Measurements from ENCODE around the gene APH1B.

The APH1B gene

DNA sequence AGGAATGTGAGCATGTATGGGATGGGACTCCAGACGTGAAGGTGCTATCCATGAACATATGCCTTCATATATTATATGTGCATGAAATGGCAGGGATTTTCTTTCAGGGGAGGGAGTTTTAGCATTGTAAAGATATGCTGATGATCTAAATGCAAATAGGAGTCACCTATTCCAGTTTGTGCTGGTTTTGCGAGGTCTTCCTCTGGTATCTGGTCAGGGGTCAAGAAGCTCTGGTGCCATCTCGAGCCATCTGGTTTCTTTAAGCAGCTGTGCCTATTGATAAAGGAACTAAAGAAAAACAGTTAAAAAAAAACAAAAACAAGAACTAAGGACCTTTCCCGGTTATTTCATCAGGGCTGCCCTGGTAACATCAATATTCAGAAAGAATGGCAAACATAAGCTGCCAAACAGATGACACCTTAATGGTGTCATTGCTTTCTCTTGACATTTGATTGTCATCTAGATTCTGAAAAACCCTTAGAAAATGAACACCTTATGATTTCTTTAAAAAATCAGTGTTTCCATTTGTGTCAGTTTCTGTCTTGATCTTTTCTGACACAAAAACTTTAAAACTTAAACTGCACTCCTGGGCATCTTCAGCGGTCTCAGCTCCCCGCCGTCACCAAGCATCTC, 22.7 kb downstream of the APH1B start:
- DNase-seq = no peak

DNA sequence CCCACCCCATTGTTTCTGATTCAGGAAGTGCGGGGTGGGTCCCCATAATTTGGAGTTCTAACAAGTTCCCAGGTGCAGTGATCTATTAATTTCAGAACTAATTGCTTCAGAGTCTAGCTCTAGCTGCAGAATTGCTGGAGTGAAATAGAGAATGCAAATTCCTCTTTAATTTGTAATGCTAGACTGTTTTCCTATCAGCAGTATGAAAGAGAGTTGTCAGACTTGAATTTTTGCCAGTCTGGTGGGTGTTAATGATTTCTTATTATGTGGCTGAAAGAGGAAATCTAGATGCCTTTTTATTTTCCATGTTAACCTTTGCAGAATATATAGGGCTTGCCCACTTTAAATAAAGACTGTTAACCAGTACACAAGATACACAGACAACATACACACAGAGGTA, 23.7 kb downstream of the APH1B start:
- no peak for DNase-seq

DNA sequence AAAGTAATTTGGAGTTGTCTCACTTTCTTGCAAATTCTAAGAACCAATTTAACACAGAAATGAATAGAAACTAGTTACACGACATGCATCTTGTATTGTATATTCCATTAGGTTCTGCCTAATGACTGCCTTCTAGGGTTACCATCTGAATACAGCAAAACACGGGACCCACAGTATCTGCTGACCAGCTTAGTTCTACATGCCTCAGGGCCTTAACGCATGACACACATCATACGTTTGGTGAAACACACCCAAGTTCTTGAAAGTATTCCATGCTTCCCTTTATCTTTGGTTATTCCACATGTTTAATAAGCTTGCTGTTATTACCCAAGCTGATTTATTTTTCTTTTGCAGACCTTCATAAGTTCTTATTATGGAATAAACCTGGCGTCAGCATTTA, 27.9 kb downstream of the APH1B start:
- DNase-seq = no peak

- DNase-seq = peak; percentile 28
Measured at GRCh38 chr15:63306492-63307073, 29.2 kb downstream of the APH1B start.

- DNase-seq = no peak
Measured at GRCh38 chr15:63308491-63308890, 31.1 kb downstream of the APH1B start.

DNA sequence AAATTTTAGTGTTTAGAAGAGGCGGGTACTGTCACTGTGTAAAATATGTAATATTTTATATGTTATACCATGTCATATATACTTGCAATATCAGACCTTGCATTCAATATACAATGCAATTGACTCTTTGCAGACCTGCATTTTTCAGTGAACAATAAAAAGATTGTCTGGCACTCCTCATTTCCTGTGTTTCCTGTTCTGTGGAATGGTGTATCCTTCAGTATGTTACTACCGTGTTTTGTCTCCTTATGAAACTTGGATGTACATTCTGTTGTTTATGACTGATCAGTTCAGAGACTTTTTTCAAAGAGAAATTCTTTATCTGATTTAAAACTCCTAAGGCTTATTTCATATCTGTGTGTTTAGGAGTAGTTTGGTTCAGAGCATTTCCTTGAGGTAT, 31.5 kb downstream of the APH1B start:
- DNase-seq = no peak

DNA sequence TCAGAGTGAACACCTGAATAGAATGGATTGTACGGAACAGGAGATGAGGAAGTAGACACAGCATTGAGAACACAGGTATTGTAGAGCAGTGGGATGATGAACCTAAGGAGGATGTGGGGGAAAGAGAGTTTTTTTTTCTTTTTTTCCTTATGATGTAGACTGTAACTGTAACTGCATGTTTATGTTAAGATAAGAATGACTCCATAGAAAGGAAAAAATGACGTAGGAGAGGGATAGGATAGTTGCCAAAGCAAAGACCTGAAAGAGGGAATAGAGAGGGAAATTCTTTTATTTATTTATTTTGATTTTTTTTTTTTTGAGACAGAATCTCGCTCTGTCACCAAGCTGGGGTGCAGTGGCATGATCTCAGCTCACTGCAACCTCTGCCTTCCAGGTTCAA, 33.2 kb downstream of the APH1B start:
- no peak for DNase-seq

DNA sequence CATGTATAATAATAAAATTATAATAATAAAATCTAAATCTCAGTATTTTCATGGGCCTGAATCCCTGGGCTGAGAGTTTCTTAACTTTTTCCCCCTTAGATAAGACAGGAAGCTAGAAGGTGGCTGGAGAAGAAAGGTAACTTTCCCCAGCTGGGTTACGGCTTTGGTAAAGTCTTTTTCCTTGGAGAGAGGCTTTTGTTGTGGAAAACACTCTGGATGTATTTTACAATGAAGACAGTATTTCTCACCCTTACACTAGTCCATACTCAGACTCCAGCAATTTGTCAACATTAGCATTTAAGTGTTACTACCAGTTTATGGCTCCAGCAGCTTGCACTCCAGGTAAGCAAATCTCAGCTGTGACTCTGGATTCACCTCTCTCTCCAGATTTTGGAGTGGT, 34.9 kb downstream of the APH1B start:
- DNase-seq = no peak

DNA sequence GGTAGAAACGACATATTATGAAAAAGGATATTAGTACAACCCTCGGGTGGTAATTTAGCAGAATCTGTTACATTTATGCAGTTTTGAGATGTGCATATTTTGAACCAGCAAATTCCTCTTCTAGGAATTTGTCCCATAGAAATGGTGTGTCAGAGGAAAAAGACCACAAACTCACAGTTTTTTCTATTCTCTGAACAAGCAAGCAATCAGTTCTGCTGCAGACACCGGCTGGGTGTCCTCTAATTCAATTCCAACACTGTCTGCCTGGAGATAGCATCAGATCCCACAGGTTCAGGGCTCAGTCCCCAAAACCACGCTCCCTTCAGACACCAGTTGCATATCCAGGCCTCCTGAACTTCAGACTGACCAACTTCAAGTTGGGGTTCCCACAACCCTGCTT, 36.4 kb downstream of the APH1B start:
- DNase-seq = no peak

GRCh38 chr15:63314409-63314808, 37.0 kb downstream of the APH1B start:
- DNase-seq = no peak

GRCh38 chr15:63318344-63318743, 40.9 kb downstream of the APH1B start:
- no peak for DNase-seq

DNA sequence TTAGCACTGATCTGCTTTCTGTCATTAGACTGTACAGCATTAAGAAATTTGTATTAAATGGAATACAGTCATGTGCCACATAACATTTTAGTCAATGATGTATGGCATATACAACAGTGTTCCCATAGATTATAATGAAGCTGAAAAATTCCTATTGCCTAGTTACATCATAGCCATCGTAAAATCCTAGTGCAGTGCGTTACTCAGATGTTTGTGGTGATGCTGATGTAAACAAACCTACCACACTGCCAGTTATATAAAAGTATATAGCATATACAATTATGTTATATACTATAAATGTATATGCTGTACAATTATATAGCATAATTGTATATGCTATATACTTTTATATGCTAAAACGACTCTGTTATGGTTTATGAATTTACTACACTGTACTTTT, 41.7 kb downstream of the APH1B start:
- DNase-seq = no peak

GRCh38 chr15:63320446-63320845, 43.0 kb downstream of the APH1B start:
- peak; percentile 67 for DNase-seq

DNA sequence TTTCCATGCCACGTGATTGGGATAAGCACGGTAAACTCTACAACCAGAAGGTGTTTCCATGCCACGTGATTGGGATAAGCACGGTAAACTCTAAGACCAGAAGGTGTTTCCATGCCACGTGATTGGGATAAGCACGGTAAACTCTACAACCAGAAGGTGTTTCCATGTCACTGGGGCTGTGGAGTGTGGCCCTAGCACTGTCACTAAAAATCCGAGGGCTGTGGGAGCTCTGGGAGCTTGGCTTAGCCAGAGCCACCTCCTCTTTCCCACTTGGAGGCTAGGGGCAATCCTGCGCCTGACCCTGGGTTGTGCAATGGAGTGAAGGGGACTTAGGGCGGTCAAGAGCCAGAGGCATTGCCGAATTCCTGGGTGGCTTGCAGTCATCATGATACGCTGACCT, 43.6 kb downstream of the APH1B start:
- peak; percentile 37 for DNase-seq

DNA sequence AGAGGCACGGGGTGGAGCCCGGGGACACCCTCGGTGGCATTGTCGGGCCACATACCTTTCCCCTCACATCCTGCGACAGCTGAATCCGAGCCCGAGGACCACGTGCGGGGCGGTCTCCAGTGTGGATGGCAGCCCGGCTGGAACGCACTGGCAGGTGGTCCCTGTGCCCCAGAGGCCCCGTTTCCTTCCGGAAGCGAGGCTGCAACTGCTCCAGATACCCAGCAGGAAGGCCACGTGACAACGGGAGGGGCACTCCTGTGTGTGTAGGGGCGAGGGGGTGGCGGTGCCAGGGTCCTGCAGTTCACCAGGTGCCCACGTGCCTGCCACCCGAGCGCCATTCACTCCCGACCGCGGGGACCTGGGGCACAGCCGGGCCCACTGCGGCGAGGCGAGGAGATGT, 44.1 kb downstream of the APH1B start:
- no peak for DNase-seq

DNA sequence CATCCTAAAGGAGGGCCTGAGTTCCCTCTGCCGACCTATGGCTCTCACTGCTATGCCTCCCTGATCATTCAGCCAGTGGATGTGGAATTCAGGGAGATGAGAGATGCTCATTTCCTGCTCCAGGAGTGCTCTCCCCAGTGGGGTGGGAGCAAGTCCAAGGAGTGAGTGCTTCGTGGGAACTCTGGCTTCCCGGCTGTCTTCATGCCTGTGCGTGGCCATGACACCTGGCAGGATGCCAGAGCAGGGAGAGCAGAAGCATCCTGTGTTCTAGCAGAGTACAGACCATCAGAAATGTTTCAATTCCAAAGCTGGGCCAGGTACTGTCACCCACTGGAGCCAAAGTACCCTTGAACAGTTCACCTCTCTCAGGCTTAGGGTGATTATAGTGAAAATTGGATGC, 45.1 kb downstream of the APH1B start:
- DNase-seq = peak; percentile 35

GRCh38 chr15:63323798-63324563, 46.6 kb downstream of the APH1B start:
- DNase-seq = no peak

- no peak for DNase-seq
Measured at GRCh38 chr15:63324770-63325169, 47.4 kb downstream of the APH1B start.

DNA sequence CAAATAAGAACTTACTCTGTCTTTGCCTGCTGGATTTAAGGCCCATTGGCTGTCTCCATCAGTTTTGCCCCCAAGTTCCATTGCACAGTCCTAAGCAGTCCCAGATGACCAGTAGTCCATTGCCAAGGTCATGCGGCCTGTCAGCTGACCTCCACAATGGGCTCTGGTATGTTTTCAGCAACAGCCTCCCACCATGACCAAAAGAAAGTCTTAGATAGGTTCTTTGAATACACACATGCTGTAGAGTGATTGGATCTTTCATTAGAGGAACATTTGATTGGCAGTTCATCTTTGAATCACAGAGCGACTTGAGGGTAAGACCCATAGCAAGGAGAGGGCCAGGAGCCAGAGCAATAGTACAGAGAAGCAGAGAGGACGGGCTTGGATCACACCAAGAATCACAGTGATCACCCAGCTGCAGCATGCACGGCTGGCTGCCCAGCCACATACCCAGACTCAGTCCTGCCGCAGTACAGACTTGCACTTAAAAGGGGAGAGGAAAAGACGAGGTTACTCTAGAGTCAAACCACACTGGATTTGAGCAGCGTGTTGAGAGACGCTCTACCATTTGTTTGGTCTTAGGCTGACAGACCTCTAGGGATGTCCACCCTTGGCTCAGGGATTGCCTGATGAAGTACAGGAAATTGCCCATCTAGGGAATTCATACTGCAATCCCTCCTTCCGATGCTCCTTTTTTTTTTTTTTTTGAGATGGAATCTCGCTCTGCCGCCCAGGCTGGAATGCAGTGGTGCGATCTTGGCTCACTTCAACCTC, 50.4 kb downstream of the APH1B start:
- DNase-seq = no peak

- DNase-seq = no peak
Measured at GRCh38 chr15:63329567-63330350, 52.4 kb downstream of the APH1B start.

DNA sequence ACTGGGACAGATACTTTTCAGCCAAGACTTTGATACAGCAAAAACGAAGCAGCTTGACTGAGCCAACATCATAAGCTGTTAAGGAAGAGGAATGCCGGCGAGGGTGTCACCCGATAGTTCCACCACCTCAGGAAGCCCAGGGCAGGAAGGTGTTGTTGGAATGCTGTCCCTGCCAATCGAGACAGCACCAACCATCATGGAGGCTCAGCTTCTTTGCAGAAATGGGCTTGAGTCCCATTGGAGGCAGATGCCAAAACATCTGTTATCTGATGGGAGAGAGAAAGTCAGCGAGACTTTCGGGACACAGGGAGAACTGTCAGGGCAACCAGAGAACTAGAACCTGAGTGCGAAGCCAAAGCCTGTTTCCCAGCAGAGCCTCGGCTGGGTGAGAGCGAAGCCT, 53.5 kb downstream of the APH1B start:
- DNase-seq = no peak

DNA sequence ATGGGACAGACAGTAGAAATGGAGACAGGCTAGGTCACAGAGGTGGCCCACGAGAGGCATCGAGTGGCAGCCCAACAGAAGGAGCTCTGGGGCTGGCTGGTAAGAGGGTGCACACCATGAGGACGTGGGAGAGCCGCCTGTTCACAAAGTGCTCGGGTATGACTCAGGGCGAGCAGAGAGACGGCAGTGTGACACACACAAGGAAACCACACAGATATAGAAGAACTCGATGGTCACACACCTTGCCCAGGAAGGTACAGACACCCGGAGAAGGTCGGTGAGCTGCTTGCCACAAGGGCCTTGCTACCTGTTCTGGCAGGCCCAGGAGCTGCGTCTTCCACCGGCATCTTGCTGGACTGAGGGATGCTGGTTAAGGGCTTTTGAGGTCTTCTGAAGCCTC, 54.1 kb downstream of the APH1B start:
- DNase-seq = no peak
